Stimulated activated CD4-positive, alpha-beta T cell treated with anti-CD3 and anti-CD28 coated beads, Interleukin-15, amount 100 ng/mL, for 48 hours (primary cell): ENCODE measurements around the gene PRSS35.
"Not testable (repeated sequence)": the region's sequence is repeated elsewhere in the genome, so short reads cannot be mapped to it uniquely, and the experiment has no call there.

ENCODE experiments used
- DNase-seq, 2 donors: peaks; one replicate each; pipeline ENCODE4 v3.0.0-alpha.2; 2020; ENCODE audit warnings: low read depth in 2 of 2

PRSS35 gene

GRCh38 chr6:83511901-83512681, at the start of gene PRSS35:
Gene PRSS35, plus strand, starts transcription at chr6:83512534. Its CDS starts 10,908 bp downstream, at chr6:83523442.
- DNase-seq = no peak

- no peak for DNase-seq
Measured at GRCh38 chr6:83463886-83464285, 48.4 kb upstream of the PRSS35 start.

- no peak for DNase-seq
Measured at GRCh38 chr6:83464381-83465140, 47.8 kb upstream of the PRSS35 start.

- DNase-seq = no peak
Measured at GRCh38 chr6:83466328-83466727, 46.0 kb upstream of the PRSS35 start.

GRCh38 chr6:83467620-83468036, 44.7 kb upstream of the PRSS35 start:
- no peak for DNase-seq

- no peak for DNase-seq
Measured at GRCh38 chr6:83470001-83470400, 42.3 kb upstream of the PRSS35 start.

GRCh38 chr6:83470587-83470986, 41.7 kb upstream of the PRSS35 start:
- no peak for DNase-seq

GRCh38 chr6:83472767-83473166, 39.6 kb upstream of the PRSS35 start:
- no peak for DNase-seq

- DNase-seq = no peak
Measured at GRCh38 chr6:83474309-83474708, 38.0 kb upstream of the PRSS35 start.

GRCh38 chr6:83476971-83477370, 35.4 kb upstream of the PRSS35 start:
- no peak for DNase-seq

- no peak for DNase-seq
Measured at GRCh38 chr6:83479389-83479788, 32.9 kb upstream of the PRSS35 start.

GRCh38 chr6:83480470-83480869, 31.9 kb upstream of the PRSS35 start:
- DNase-seq = no peak

GRCh38 chr6:83481938-83482337, 30.4 kb upstream of the PRSS35 start:
- not testable (repeated sequence) for DNase-seq

- no peak for DNase-seq
Measured at GRCh38 chr6:83488448-83488847, 23.9 kb upstream of the PRSS35 start.

- no peak for DNase-seq
Measured at GRCh38 chr6:83488861-83489260, 23.5 kb upstream of the PRSS35 start.

- no peak for DNase-seq
Measured at GRCh38 chr6:83490217-83490807, 22.0 kb upstream of the PRSS35 start.

GRCh38 chr6:83505356-83505755, 7.0 kb upstream of the PRSS35 start:
- DNase-seq = no peak

- DNase-seq = no peak
Measured at GRCh38 chr6:83509441-83509840, 2.9 kb upstream of the PRSS35 start.

GRCh38 chr6:83510791-83511190, 1.5 kb upstream of the PRSS35 start:
- DNase-seq = no peak

GRCh38 chr6:83511266-83511665, 1.1 kb upstream of the PRSS35 start:
- no peak for DNase-seq

GRCh38 chr6:83514466-83514865, 2.1 kb downstream of the PRSS35 start:
- no peak for DNase-seq

- DNase-seq = no peak
Measured at GRCh38 chr6:83514866-83515466, 2.6 kb downstream of the PRSS35 start.
